NCI-H1417 treated with DMSO at 0.1 percent for 48 hours (cell line): ENCODE results near the gene ATL2.

Experiments
- DNase-seq: peaks from one replicate; lab custom pipeline; 2025; lab: John Stamatoyannopoulos, UW

ATL2 gene

DNA sequence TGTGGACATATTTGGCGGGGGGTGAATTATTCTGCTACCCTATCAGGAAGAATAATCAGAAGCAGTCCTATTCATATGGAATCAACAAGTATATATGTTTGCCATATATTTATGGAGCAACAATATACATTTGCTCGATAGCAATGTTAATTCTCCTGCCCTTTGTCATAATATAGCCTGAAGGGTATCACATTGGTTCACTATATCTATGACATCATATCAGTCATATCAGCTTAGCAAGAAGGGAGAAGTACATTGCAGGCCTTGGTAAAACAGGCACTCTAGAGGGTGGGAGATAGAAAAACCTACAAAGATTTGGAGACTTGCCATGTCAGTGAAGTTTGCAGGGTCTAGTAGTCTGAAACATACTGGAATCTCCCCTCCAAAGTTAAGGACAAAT, 128.4 kb downstream of the ATL2 start:
- DNase-seq, result no peak

DNA sequence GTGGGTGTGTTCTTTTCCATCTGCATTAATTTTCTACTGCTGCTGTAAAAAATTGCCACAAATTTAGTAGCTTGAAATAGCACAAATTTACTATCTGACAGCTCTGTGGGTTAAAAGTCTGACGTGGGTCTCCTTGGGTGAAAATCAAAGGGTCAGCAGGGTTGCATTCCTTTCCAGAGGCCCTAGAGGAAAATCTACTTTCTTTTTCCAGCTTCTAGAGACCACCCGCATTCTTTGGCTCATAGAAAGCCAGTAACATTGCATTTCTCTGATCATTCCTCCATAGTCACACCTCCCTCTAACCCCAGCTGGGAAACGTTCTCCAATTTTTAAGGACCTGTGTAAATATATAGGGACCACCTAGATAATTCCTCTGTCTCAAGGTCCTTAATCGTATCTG, 128.8 kb downstream of the ATL2 start:
- no peak for DNase-seq

- no peak for DNase-seq
Measured at GRCh38 chr2:38246105-38246504, 131.0 kb downstream of the ATL2 start.

- DNase-seq, result no peak
Measured at GRCh38 chr2:38245114-38245641, 131.9 kb downstream of the ATL2 start.

DNA sequence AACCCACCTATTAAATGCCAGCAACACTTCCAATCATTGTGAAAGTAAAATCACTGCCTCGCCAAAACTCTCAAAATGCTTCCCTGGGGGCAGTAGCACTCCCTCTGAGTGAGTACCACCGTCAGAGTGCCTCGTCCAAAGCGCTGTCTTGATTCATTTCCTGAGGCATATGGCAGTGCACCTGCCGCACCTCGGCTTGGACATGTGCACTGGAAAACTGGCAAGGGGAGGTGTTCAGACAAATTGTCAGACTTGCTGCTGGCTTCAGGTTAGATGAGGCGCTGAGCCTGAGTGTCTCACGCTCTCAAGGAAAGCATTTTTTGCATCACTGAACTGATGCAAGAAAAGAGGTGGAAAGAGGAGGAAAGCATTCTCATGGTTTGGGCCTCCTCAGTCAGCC, 132.8 kb downstream of the ATL2 start:
- no peak for DNase-seq
